HEK293 (cell line): ENCODE measurements around the gene MCTP1.

Source experiments
- CTCF ChIA-PET: fragments of 350-600 bp; formaldehyde crosslinking; extraction: SDS; loops from one replicate; lab custom pipeline; 2021; ENCODE audit warnings: antibody characterized with exemption; lab: Yijun Ruan, JAX
- POLR2A ChIA-PET: fragments of 300-600 bp; formaldehyde crosslinking; extraction: SDS; loops from one replicate; lab custom pipeline; 2020; ENCODE audit warnings: antibody characterized with exemption, inconsistent platforms; lab: Yijun Ruan, JAX
- H3K27ac ChIP-seq: fragments of 200-500 bp; sonication (Bioruptor generic); 2 replicates; pipeline ENCODE4 v1.5.1; 2014; ENCODE audit warnings: low read depth, low read length, control low read depth, inconsistent platforms; ENCODE audit errors: extremely low read depth
- H3K36me3 ChIP-seq, 2 experiments: fragments of 200-500 bp in 1 of 2; sonication (Bioruptor generic) in 1 of 2; 1 replicate in 1 of 2; 2 replicates in 1 of 2; pipeline ENCODE4 v1.5.1; 2014 to 2017; ENCODE audit warnings: inconsistent platforms in 2 of 2, low read length in 2 of 2; ENCODE audit not compliant: control insufficient read depth in 2 of 2, insufficient read depth in 1 of 2
- H3K4me1 ChIP-seq: fragments of 200-500 bp; sonication (Bioruptor generic); 2 replicates; pipeline ENCODE4 v1.5.1; 2014; ENCODE audit warnings: mild to moderate bottlenecking, low read length, inconsistent platforms; ENCODE audit not compliant: control insufficient read depth, insufficient read depth
- H3K4me3 ChIP-seq: 2 replicates; pipeline ENCODE4 v1.5.1; 2011; ENCODE audit warnings: low read depth, mild to moderate bottlenecking, control low read depth, low read length, moderate library complexity
- H3K9me3 ChIP-seq: fragments of 200-500 bp; sonication (Bioruptor generic); 2 replicates; pipeline ENCODE4 v1.5.1; 2014; ENCODE audit warnings: low read depth, low read length, inconsistent platforms; ENCODE audit not compliant: control insufficient read depth, insufficient read depth
- HOXC10 ChIP-seq: sonication (generic); formaldehyde crosslinking; IDR thresholded peaks from 2 replicates; pipeline ENCODE4 v1.8.1; 2023; ENCODE audit warnings: mild to moderate bottlenecking, missing genetic modification reagents
- REPIN1 ChIP-seq: fragments of 450-650 bp; formaldehyde crosslinking; IDR thresholded peaks from 2 replicates; pipeline ENCODE4 v1.5.1; 2017; ENCODE audit warnings: missing biosample characterization, missing genetic modification characterization, low read depth
- ZBTB7A ChIP-seq: fragments of 450-650 bp; formaldehyde crosslinking; IDR thresholded peaks from 2 replicates; pipeline ENCODE4 v1.5.1; 2016; ENCODE audit warnings: low read depth, missing biosample characterization, missing genetic modification characterization
- ZFP37 ChIP-seq: fragments of 450-650 bp; formaldehyde crosslinking; IDR thresholded peaks from 2 replicates; pipeline ENCODE4 v1.5.1; 2016; ENCODE audit warnings: missing biosample characterization, missing genetic modification characterization
- ZNF223 ChIP-seq: fragments of 450-650 bp; formaldehyde crosslinking; IDR thresholded peaks from 2 replicates; pipeline ENCODE4 v1.5.1; 2016; ENCODE audit warnings: missing biosample characterization, missing genetic modification characterization
- ZNF302 ChIP-seq: fragments of 450-650 bp; formaldehyde crosslinking; IDR thresholded peaks from 2 replicates; pipeline ENCODE4 v1.5.1; 2016; ENCODE audit warnings: missing biosample characterization, missing genetic modification characterization, low read depth
- ZNF529 ChIP-seq: fragments of 450-650 bp; formaldehyde crosslinking; IDR thresholded peaks from 2 replicates; pipeline ENCODE4 v1.5.1; 2017; ENCODE audit warnings: missing genetic modification characterization, missing biosample characterization; ENCODE audit not compliant: insufficient replicate concordance
- ZNF560 ChIP-seq: fragments of 450-650 bp; formaldehyde crosslinking; IDR thresholded peaks from 2 replicates; pipeline ENCODE4 v1.5.1; 2017; ENCODE audit warnings: missing biosample characterization, missing genetic modification characterization, borderline replicate concordance
- ZNF585B ChIP-seq: fragments of 450-650 bp; formaldehyde crosslinking; IDR thresholded peaks from 2 replicates; pipeline ENCODE4 v1.5.1; 2016; ENCODE audit warnings: missing biosample characterization, missing genetic modification characterization
- ZNF837 ChIP-seq: fragments of 450-650 bp; formaldehyde crosslinking; IDR thresholded peaks from 2 replicates; pipeline ENCODE4 v1.5.1; 2016; ENCODE audit warnings: missing biosample characterization, missing genetic modification characterization
- TF ChIP-seq, protein P1 (sequence below): fragments of 450-650 bp; formaldehyde crosslinking; IDR thresholded peaks from 2 replicates; pipeline ENCODE4 v1.5.1; 2016; ENCODE audit warnings: missing biosample characterization, missing genetic modification characterization
- TF ChIP-seq, protein P2 (sequence below): fragments of 450-650 bp; formaldehyde crosslinking; IDR thresholded peaks from 2 replicates; pipeline ENCODE4 v1.5.1; 2016; ENCODE audit warnings: missing biosample characterization, missing genetic modification characterization
- TF ChIP-seq, protein P3 (sequence below): fragments of 450-650 bp; formaldehyde crosslinking; IDR thresholded peaks from 2 replicates; pipeline ENCODE4 v1.5.1; 2016; ENCODE audit warnings: missing biosample characterization, missing genetic modification characterization
- TF ChIP-seq, protein P4 (sequence below): fragments of 450-650 bp; formaldehyde crosslinking; IDR thresholded peaks from 2 replicates; pipeline ENCODE4 v1.5.1; 2016; ENCODE audit warnings: missing biosample characterization, missing genetic modification characterization, low read depth
- TF ChIP-seq, protein P5 (sequence below): fragments of 450-650 bp; formaldehyde crosslinking; IDR thresholded peaks from 2 replicates; pipeline ENCODE4 v1.5.1; 2016; ENCODE audit warnings: missing biosample characterization, missing genetic modification characterization
- TF ChIP-seq, protein P6 (sequence below): fragments of 450-650 bp; formaldehyde crosslinking; optimal IDR thresholded peaks from 2 replicates; pipeline ENCODE3; 2016; ENCODE audit warnings: missing biosample characterization, mild to moderate bottlenecking, missing genetic modification characterization
- TF ChIP-seq, protein P7 (sequence below): fragments of 450-650 bp; IDR thresholded peaks from 2 replicates; pipeline ENCODE4 v1.5.1; 2018; ENCODE audit warnings: missing biosample characterization, missing genetic modification characterization

The MCTP1 gene

DNA sequence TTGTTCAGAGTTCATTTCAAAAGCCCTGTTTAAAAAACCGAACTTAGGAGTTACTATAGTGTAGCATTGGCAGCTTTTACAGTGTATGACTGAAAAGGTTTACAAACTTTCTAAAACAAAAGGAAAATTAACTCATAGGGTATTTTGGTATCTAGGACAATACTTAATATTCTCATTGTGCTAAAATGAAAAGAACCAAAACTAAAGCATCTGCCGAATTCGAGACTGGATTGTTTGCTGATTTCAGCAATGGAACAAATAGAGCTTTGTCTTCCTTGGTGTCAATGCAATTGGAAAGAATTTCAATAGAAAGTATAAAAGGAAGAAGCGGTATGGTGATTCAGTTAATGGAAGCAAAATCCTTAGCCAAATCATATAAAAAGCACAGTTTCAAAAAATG, 412.4 kb downstream of the MCTP1 start:
- Histone ChIP-seq H3K4me3 (no peak overlapping the region), H3K9me3 (no peaks in the 10 kb centered on the region), H3K36me3 (no peaks in the 10 kb centered on the region), H3K4me1 (no peaks in the 10 kb centered on the region), H3K27ac (no peak overlapping the region)
- TF ChIP-seq, protein P1, sequence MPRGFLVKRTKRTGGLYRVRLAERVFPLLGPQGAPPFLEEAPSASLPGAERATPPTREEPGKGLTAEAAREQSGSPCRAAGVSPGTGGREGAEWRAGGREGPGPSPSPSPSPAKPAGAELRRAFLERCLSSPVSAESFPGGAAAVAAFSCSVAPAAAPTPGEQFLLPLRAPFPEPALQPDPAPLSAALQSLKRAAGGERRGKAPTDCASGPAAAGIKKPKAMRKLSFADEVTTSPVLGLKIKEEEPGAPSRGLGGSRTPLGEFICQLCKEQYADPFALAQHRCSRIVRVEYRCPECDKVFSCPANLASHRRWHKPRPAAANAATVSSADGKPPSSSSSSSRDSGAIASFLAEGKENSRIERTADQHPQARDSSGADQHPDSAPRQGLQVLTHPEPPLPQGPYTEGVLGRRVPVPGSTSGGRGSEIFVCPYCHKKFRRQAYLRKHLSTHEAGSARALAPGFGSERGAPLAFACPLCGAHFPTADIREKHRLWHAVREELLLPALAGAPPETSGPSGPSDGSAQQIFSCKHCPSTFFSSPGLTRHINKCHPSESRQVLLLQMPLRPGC (tag by site-specific recombination), result no peak
- no peak for TF ChIP-seq ZNF837
- no peak for TF ChIP-seq ZNF560
- TF ChIP-seq ZNF223 (tag by site-specific recombination), result no peak
- TF ChIP-seq, protein P2, sequence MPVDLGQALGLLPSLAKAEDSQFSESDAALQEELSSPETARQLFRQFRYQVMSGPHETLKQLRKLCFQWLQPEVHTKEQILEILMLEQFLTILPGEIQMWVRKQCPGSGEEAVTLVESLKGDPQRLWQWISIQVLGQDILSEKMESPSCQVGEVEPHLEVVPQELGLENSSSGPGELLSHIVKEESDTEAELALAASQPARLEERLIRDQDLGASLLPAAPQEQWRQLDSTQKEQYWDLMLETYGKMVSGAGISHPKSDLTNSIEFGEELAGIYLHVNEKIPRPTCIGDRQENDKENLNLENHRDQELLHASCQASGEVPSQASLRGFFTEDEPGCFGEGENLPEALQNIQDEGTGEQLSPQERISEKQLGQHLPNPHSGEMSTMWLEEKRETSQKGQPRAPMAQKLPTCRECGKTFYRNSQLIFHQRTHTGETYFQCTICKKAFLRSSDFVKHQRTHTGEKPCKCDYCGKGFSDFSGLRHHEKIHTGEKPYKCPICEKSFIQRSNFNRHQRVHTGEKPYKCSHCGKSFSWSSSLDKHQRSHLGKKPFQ (tag by site-specific recombination), result no peak
- TF ChIP-seq REPIN1 (tag by site-specific recombination), result no peak
- TF ChIP-seq, protein P3, sequence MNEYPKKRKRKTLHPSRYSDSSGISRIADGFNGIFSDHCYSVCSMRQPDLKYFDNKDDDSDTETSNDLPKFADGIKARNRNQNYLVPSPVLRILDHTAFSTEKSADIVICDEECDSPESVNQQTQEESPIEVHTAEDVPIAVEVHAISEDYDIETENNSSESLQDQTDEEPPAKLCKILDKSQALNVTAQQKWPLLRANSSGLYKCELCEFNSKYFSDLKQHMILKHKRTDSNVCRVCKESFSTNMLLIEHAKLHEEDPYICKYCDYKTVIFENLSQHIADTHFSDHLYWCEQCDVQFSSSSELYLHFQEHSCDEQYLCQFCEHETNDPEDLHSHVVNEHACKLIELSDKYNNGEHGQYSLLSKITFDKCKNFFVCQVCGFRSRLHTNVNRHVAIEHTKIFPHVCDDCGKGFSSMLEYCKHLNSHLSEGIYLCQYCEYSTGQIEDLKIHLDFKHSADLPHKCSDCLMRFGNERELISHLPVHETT, result no peak
- TF ChIP-seq ZFP37 (tag by site-specific recombination), result no peak
- TF ChIP-seq, protein P4, sequence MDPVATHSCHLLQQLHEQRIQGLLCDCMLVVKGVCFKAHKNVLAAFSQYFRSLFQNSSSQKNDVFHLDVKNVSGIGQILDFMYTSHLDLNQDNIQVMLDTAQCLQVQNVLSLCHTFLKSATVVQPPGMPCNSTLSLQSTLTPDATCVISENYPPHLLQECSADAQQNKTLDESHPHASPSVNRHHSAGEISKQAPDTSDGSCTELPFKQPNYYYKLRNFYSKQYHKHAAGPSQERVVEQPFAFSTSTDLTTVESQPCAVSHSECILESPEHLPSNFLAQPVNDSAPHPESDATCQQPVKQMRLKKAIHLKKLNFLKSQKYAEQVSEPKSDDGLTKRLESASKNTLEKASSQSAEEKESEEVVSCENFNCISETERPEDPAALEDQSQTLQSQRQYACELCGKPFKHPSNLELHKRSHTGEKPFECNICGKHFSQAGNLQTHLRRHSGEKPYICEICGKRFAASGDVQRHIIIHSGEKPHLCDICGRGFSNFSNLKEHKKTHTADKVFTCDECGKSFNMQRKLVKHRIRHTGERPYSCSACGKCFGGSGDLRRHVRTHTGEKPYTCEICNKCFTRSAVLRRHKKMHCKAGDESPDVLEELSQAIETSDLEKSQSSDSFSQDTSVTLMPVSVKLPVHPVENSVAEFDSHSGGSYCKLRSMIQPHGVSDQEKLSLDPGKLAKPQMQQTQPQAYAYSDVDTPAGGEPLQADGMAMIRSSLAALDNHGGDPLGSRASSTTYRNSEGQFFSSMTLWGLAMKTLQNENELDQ, result no peak
- TF ChIP-seq, protein P5, sequence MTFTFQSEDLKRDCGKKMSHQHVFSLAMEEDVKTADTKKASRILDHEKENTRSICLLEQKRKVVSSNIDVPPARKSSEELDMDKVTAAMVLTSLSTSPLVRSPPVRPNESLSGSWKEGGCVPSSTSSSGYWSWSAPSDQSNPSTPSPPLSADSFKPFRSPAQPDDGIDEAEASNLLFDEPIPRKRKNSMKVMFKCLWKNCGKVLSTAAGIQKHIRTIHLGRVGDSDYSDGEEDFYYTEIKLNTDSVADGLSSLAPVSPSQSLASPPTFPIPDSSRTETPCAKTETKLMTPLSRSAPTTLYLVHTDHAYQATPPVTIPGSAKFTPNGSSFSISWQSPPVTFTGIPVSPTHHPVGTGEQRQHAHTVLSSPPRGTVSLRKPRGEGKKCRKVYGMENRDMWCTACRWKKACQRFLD, result no peak
- TF ChIP-seq ZBTB7A (tag by site-specific recombination), result no peak
- TF ChIP-seq HOXC10, result no peak
- TF ChIP-seq, protein P6, sequence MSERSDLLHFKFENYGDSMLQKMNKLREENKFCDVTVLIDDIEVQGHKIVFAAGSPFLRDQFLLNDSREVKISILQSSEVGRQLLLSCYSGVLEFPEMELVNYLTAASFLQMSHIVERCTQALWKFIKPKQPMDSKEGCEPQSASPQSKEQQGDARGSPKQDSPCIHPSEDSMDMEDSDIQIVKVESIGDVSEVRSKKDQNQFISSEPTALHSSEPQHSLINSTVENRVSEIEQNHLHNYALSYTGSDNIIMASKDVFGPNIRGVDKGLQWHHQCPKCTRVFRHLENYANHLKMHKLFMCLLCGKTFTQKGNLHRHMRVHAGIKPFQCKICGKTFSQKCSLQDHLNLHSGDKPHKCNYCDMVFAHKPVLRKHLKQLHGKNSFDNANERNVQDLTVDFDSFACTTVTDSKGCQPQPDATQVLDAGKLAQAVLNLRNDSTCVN (tag by site-specific recombination), result no peak
- TF ChIP-seq, protein P7, sequence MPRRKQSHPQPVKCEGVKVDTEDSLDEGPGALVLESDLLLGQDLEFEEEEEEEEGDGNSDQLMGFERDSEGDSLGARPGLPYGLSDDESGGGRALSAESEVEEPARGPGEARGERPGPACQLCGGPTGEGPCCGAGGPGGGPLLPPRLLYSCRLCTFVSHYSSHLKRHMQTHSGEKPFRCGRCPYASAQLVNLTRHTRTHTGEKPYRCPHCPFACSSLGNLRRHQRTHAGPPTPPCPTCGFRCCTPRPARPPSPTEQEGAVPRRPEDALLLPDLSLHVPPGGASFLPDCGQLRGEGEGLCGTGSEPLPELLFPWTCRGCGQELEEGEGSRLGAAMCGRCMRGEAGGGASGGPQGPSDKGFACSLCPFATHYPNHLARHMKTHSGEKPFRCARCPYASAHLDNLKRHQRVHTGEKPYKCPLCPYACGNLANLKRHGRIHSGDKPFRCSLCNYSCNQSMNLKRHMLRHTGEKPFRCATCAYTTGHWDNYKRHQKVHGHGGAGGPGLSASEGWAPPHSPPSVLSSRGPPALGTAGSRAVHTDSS, result no peak
- no peak for TF ChIP-seq ZNF302
- TF ChIP-seq ZNF529 (tag by site-specific recombination), result no peak
- TF ChIP-seq ZNF585B (tag by site-specific recombination), result no peak
- CTCF ChIA-PET, result no interaction called here
- POLR2A ChIA-PET, result no interaction called here
